Thoracic aorta (tissue), 2 donors: ENCODE data around the gene PRDX2. TPM values are rescaled to one million over a fixed set of nuclear protein-coding genes. Genes with fewer than 3 reads are reported as not detected.

Experiments
- ATAC-seq: fragments of 150-250 bp; one replicate; pipeline ENCODE4 v1.8.0; 2017; ENCODE audit warnings: low read depth; ENCODE audit not compliant: insufficient number of reproducible peaks, low FRiP score
- DNase-seq: peaks from one replicate; pipeline ENCODE4 v3.0.0-alpha.2; 2020; ENCODE audit warnings: low spot score
- H3K27ac ChIP-seq, 2 donors: fragments of 200-600 bp; sonication (generic); 1 replicate in 1 of 2; 2 replicates in 1 of 2; pipeline ENCODE4 v1.5.1; 2016; ENCODE audit warnings: mild to moderate bottlenecking in 2 of 2, moderate library complexity in 2 of 2
- H3K27me3 ChIP-seq: fragments of 200-600 bp; sonication (generic); replicated peaks from 2 replicates; pipeline ENCODE4 v1.6.0; 2016; ENCODE audit warnings: mild to moderate bottlenecking; ENCODE audit not compliant: insufficient read depth
- H3K36me3 ChIP-seq: fragments of 200-600 bp; sonication (generic); one replicate; pipeline ENCODE4 v1.5.1; 2016
- H3K4me1 ChIP-seq, 2 donors: fragments of 200-600 bp; sonication (generic); 1 replicate in 1 of 2; 2 replicates in 1 of 2; pipeline versions ENCODE4 v1.5.1 to v1.6.0; 2016; ENCODE audit warnings: low read depth in 2 of 2, mild to moderate bottlenecking in 1 of 2; ENCODE audit not compliant: control insufficient read depth in 1 of 2
- H3K4me3 ChIP-seq: fragments of 200-600 bp; sonication (generic); 2 replicates; pipeline ENCODE4 v1.5.1; 2016; ENCODE audit warnings: mild to moderate bottlenecking
- H3K9me3 ChIP-seq: fragments of 200-600 bp; sonication (generic); 2 replicates; pipeline ENCODE4 v1.5.1; 2016
- CTCF ChIP-seq: fragments of 200-600 bp; sonication (generic); IDR thresholded peaks from one replicate; pipeline ENCODE4 v1.5.1; 2019; ENCODE audit warnings: antibody characterized with exemption
- total RNA-seq, 2 donors: library from RNA; depleted of rRNA; stranded (reverse); fragments of >200 nt; gene quantifications; one replicate each; pipeline versions ENCODE4 v1.1.0 to v1.2.3, GENCODE V29; 2016

The PRDX2 gene
- total RNA-seq, 2 donors from 2014 or later = 107 to 235 TPM

GRCh38 chr19:12749938-12750521 lies 51.6 kb downstream of the PRDX2 start:
- DNase-seq (no peak), ATAC-seq (no peak)
- Histone ChIP-seq H3K27ac (no peak overlapping the region), H3K4me1 (no peaks in the 10 kb centered on the region), H3K4me3 (no peak overlapping the region), H3K9me3 (no peaks in the 10 kb centered on the region), H3K27me3 (no peaks in the 10 kb centered on the region), H3K36me3 (peaks cover 28% of the 10 kb centered on the region)
- no peak for TF ChIP-seq CTCF

GRCh38 chr19:12748489-12748888 lies 53.1 kb downstream of the PRDX2 start:
- TF ChIP-seq CTCF = no peak
- H3K27me3 ChIP-seq = no peaks in the 10 kb centered on the region
- DNase-seq = no peak
- no peak overlapping the region for H3K27ac ChIP-seq
- H3K4me1 ChIP-seq = no peaks in the 10 kb centered on the region
- H3K36me3 ChIP-seq = peaks cover 34% of the 10 kb centered on the region
- H3K4me3 ChIP-seq = no peak overlapping the region
- ATAC-seq = no peak
- no peaks in the 10 kb centered on the region for H3K9me3 ChIP-seq

Other genes with a start within 250 kb of the PRDX2 start
- gene ZNF490, start 191.0 kb downstream of the PRDX2 start, total RNA-seq = 1 to 10 TPM; 3.4 to 8.1 TPM
- 10 to 100 TPM; 26.0 to 32.4 TPM for gene ZNF791, start 190.9 kb downstream of the PRDX2 start, total RNA-seq
- 100 to 1,000 TPM; 111 to 118 TPM for gene MAN2B1, start 135.1 kb downstream of the PRDX2 start, total RNA-seq
- 10 to 100 TPM; 12.1 to 16.2 TPM for gene WDR83, start 135.0 kb downstream of the PRDX2 start, total RNA-seq
- gene DHPS, start 119.9 kb downstream of the PRDX2 start, total RNA-seq = 100 to 1,000 TPM; 101 to 114 TPM
- not detected for gene GNG14, start 113.8 kb downstream of the PRDX2 start, total RNA-seq
- 1 to 10 TPM; 3.0 to 3.9 TPM for gene FBXW9, start 105.2 kb downstream of the PRDX2 start, total RNA-seq
- gene TNPO2, start 77.9 kb downstream of the PRDX2 start, total RNA-seq = 10 to 100 TPM; 79.0 to 88.9 TPM
- 100 to 1,000 TPM; 252 to 308 TPM for gene TRIR, start 67.1 kb downstream of the PRDX2 start, total RNA-seq
- 10 to 100 TPM; 30.7 to 50.0 TPM for gene GET3, start 64.3 kb downstream of the PRDX2 start, total RNA-seq
- not detected for gene BEST2, start 50.0 kb downstream of the PRDX2 start, total RNA-seq
- gene HOOK2, start 26.2 kb downstream of the PRDX2 start, total RNA-seq = 100 to 1,000 TPM in 1 of 2 donors, 10 to 100 TPM in 1; 22.6 to 102 TPM
- 1,000 to 10,000 TPM in 1 of 2 donors, 100 to 1,000 TPM in 1; 698 to 2,087 TPM for gene JUNB, start 10.3 kb downstream of the PRDX2 start, total RNA-seq
- gene THSD8, start 269 bp upstream of the PRDX2 start, total RNA-seq = not detected
- 1 to 10 TPM; 3.0 to 7.9 TPM for gene RNASEH2A, start 4.8 kb upstream of the PRDX2 start, total RNA-seq
- not detected for gene RTBDN, start 32.8 kb upstream of the PRDX2 start, total RNA-seq
- not detected for gene MAST1, start 36.7 kb upstream of the PRDX2 start, total RNA-seq
- gene DNASE2, start 79.6 kb upstream of the PRDX2 start, total RNA-seq = 10 to 100 TPM; 24.0 to 53.3 TPM
- gene KLF1, start 85.4 kb upstream of the PRDX2 start, total RNA-seq = not detected
- gene GCDH, start 89.4 kb upstream of the PRDX2 start, total RNA-seq = 10 to 100 TPM; 30.2 to 60.7 TPM
- gene SYCE2, start 117.5 kb upstream of the PRDX2 start, total RNA-seq = not detected
- gene FARSA, start 131.9 kb upstream of the PRDX2 start, total RNA-seq = 10 to 100 TPM; 31.8 to 76.8 TPM
- 100 to 1,000 TPM; 415 to 467 TPM for gene CALR, start 136.8 kb upstream of the PRDX2 start, total RNA-seq
- gene RAD23A, start 144.1 kb upstream of the PRDX2 start, total RNA-seq = 100 to 1,000 TPM; 116 to 130 TPM
- 10 to 100 TPM; 30.2 to 42.8 TPM for gene GADD45GIP1, start 155.4 kb upstream of the PRDX2 start, total RNA-seq
- gene DAND5, start 167.8 kb upstream of the PRDX2 start, total RNA-seq = not detected
- gene NFIX, start 193.7 kb upstream of the PRDX2 start, total RNA-seq = 100 to 1,000 TPM; 126 to 145 TPM